Activated T-helper 1 cell treated with anti-CD3 and anti-CD28 coated beads, Interleukin-12 subunit alpha, Interleukin-12 subunit beta, Interleukin-2, Interleukin-4 antibody, amounts not matched to agents 30 ng/mL and 10 ng/mL and 1 ng/mL, durations not matched to agents 14 hours and 24 hours and 36 hours (primary cell): ENCODE measurements around the gene VASN. TPM values are rescaled to one million over a fixed set of nuclear protein-coding genes. Genes with fewer than 3 reads are reported as not detected.
"Not testable (repeated sequence)": the region's sequence is repeated elsewhere in the genome, so short reads cannot be mapped to it uniquely, and the experiment has no call there.

Experiments
- DNase-seq: peaks from one replicate; pipeline ENCODE4 v3.0.0; 2021; ENCODE audit warnings: low spot score
- H3K27ac Mint-ChIP-seq: one replicate; pipeline ENCODE4 v1.8.0; 2021; ENCODE audit warnings: mild to moderate bottlenecking, mixed read lengths
- H3K27me3 Mint-ChIP-seq: one replicate; pipeline ENCODE4 v1.8.0; 2022; ENCODE audit warnings: mild to moderate bottlenecking, moderate library complexity, mixed read lengths; ENCODE audit not compliant: insufficient read depth
- H3K36me3 Mint-ChIP-seq: one replicate; pipeline ENCODE4 v1.8.0; 2021; ENCODE audit warnings: low read depth, mixed read lengths
- H3K4me1 Mint-ChIP-seq: one replicate; pipeline ENCODE4 v1.8.0; 2021; ENCODE audit warnings: low read depth, mixed read lengths
- H3K4me3 Mint-ChIP-seq: one replicate; pipeline ENCODE4 v1.8.0; 2021; ENCODE audit warnings: mild to moderate bottlenecking, moderate library complexity, mixed read lengths
- H3K9me3 Mint-ChIP-seq: one replicate; pipeline ENCODE4 v1.8.0; 2021; ENCODE audit warnings: mixed read lengths
- intact Hi-C: fragments of 100-400 bp; cut with micrococcal nuclease; formaldehyde crosslinking; loops from one replicate; pipeline ENCODE4 v1.15.1; 2024
- total RNA-seq: library from RNA; stranded (reverse); gene quantifications from 2 replicates; pipeline ENCODE4 v1.2.3, GENCODE V29; 2022

VASN gene
- total RNA-seq, 1 donor from 2014 or later: 0.18 TPM

DNA sequence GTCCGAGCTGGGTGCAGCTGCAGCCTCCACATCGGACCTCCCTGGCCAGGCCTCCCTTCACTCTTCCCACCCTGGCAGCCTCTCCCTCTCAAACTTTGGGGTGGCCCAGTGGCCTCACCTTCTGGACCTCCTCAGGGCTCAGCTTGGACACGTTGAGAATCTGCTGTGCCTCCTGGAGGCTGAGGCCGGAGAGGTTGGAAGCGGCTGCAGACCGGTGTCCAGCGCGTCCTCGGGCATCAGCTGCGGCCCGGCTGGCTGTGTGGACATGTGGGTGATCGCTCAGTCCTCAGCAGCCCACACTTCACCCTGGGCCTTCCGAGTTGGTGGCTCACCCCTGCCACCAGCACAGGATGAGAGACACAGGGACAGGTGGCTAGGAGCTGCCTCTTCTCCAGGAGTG is 30.4 kb upstream of the VASN start:
- intact Hi-C loops: no loop called here
- no peaks in the 10 kb centered on the region for H3K9me3 Mint-ChIP-seq
- H3K27me3 Mint-ChIP-seq: no peaks in the 10 kb centered on the region
- H3K27ac Mint-ChIP-seq: no peak overlapping the region
- H3K36me3 Mint-ChIP-seq: peaks cover 3% of the 10 kb centered on the region
- no peaks in the 10 kb centered on the region for H3K4me1 Mint-ChIP-seq
- DNase-seq: no peak
- H3K4me3 Mint-ChIP-seq: no peak overlapping the region

DNA sequence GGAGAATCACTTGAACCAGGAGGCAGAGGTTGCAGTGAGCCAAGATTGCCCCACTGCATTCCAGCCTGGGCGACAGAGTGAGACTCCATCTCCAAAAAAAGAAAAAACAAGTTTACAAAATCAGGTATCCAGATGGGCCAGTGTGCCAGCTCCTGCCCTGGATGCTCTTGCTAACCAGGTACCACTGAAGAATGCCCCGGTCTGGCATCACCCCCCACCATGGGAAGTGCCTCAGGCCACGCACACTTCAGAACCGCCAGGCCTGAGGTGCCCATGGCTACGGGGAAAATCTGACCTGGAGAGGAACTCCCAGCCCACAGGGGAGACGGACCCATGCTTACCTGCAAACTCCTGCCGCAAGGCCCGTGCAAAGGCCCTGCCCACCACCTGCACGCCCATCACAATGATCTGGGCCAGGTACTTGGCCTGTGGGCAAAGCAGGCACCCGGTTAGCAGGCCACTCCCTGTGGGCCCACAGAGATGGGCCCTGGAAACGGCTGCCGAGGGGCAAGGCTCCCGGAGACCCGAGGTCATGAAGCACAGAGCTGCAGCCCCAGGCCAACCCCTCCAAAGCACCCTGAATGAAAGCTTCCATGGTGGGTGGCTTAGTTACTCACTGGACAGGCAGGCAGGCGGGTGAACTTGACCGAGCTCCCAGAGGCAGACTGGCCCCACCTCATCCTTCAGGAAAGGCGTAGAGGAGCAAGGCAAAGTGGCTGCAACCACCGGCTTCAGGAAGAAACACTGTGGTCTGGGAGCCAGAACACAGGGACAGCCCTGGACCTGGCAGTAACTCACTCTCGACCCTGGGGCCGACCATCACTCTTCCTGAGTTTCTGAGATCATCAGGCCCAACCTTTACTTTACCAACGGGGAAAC is 28.5 kb upstream of the VASN start:
- H3K9me3 Mint-ChIP-seq: no peaks in the 10 kb centered on the region
- no peak for DNase-seq
- H3K4me3 Mint-ChIP-seq: no peak overlapping the region
- H3K27ac Mint-ChIP-seq: no peak overlapping the region
- intact Hi-C loops: no loop called here
- H3K4me1 Mint-ChIP-seq: peaks cover 1% of the 10 kb centered on the region
- H3K36me3 Mint-ChIP-seq: peaks cover 3% of the 10 kb centered on the region
- H3K27me3 Mint-ChIP-seq: no peaks in the 10 kb centered on the region

DNA sequence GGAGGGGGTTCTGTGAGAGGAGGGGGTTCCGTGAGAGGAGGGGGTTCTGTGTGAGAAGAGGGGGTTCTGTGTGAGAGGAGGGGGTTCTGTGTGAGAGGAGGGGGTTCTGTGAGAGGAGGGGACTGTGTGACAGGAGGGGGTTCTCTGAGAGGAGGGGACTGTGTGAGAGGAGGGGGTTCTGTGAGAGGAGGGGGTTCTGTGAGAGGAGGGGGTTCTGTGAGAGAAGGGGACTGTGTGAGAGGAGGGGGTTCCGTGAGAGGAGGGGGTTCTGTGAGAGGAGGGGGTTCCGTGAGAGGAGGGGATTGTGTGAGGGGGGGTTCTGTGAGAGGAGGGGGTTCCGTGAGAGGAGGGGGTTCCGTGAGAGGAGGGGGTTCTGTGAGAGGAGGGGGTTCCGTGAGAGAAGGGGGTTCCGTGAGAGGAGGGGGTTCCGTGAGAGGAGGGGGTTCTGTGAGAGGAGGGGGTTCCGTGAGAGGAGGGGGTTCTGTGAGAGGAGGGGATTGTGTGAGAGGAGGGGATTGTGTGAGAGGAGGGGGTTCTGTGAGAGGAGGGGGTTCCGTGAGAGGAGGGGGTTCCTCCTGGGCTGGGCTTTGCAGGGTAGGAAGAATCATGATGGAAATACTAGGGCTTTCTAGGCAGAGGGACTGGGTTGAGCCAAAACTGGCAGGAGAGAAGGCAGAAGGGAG is 27.2 kb upstream of the VASN start:
- H3K9me3 Mint-ChIP-seq, DNase-seq, H3K4me1 Mint-ChIP-seq, intact Hi-C loops, H3K27me3 Mint-ChIP-seq, H3K36me3 Mint-ChIP-seq, H3K4me3 Mint-ChIP-seq: not testable (repeated sequence)
- H3K27ac Mint-ChIP-seq: peak overlapping the region; percentile 1

DNA sequence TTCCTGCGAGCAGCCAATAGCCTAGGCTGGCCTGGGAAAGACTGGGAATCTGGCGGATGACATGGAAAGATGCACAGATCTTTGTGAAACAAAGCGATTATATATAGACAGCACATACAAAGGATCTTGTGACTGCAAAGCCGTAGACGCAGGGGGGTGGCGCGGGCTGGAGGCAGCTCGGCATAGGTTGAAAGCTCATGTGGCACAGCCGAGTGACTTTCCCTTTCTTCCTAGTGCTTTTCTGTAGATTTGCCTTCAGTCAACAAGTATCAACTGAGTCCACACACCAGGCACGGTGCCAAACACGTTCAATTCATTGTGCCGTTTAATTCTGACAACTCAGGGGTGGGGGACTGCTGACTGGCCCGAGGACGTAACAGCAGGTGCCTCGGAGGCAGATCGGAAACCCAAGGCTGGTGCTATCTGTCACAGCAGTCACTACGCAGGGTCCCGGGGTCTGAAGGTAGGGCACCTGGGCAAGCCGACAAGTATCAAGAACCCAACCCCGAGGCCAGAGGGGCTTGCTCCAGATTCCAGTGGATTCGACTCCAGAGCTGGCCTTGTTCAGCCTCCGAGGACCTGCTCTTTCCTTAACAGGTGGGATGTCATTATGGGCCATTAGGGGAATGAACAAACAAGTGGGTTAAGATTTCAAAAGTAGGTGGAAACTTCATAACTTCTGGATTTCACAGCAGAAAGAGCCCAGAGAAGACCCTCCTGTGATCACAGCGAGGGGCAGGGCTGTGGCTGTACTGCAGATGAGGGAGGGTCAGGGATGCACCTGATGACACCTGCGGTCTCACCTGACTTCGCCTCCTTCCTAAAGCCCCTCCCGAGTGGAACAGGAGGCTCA is 26.4 kb upstream of the VASN start:
- no peaks in the 10 kb centered on the region for H3K27me3 Mint-ChIP-seq
- no peak for DNase-seq
- peak overlapping the region; percentile 1 for H3K27ac Mint-ChIP-seq
- H3K36me3 Mint-ChIP-seq: peaks cover 2% of the 10 kb centered on the region
- peaks cover 5% of the 10 kb centered on the region for H3K4me1 Mint-ChIP-seq
- H3K9me3 Mint-ChIP-seq: no peaks in the 10 kb centered on the region
- no peak overlapping the region for H3K4me3 Mint-ChIP-seq
- intact Hi-C loops: no loop called here

DNA sequence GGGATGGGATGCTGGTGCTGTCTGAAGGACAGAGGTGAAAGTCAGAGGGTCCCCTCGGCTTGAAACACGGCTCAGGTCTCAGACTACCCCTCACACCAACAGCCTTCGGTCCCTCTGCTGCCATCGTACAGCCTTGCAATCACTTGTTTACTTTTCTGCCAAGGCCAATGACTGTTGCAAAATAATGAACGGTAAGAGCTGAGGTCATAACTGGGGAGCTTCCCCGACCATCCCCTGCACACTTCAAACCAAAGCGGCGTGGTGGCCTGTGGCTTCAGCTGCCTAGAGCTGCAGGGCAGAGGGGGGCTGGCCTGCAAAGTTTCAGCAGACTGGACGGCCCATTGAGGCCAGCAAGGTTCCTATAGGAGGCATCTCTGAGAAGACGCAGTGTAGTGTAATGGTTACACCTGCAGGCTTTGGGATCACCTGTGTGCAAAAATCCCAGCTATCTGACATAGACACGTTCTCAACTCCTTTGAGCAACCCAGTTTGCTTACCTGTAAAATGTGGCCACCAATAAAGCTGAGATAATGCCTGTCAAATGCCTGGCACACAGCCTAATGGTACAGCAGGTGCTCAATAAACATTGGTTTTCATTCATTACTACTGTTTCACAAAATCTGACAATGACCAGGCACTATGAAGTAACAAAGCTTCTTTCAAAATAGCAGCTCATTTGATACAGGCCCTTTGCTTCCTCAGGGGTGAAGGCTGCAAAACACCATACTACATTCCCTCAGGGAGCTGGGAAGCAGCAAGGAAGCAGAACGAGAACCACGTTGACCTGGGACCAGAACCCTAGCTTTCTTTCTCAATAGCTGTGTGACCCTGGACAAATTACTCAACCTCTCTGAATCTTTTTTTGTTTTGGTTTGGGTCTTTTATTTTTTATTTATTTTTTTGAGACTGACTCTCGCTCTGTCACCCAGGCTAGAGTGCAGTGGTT is 25.5 kb upstream of the VASN start:
- Mint-ChIP-seq H3K27ac (peak overlapping the region; percentile 12), H3K4me1 (peaks cover 5% of the 10 kb centered on the region), H3K27me3 (no peaks in the 10 kb centered on the region), H3K4me3 (no peak overlapping the region), H3K9me3 (no peaks in the 10 kb centered on the region), H3K36me3 (peaks cover 2% of the 10 kb centered on the region)
- intact Hi-C loops: no loop called here
- DNase-seq: no peak

DNA sequence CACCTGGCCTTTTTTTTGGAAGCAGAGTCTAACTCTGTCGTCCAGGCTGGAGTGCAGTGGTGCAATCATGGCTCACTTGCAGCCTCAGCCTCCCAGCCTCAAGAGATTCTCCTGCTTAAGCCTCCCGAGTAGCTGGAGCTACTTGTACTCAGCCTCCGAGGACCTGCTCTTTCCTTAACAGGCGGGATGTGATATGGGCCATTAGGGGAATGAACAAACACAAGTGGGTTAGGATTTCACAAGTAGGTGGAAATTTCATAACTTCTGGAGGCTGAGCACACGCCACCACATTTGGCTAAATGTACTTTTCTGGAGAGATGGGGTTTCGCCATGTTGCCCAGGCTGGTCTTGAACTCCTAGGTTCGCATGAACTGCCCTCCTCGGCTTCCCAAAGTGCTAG is 24.6 kb upstream of the VASN start:
- DNase-seq: no peak
- Mint-ChIP-seq H3K27ac (no peak overlapping the region), H3K4me3 (no peak overlapping the region), H3K27me3 (no peaks in the 10 kb centered on the region), H3K9me3 (no peaks in the 10 kb centered on the region), H3K36me3 (peaks cover 2% of the 10 kb centered on the region), H3K4me1 (peaks cover 13% of the 10 kb centered on the region)
- intact Hi-C loops: no loop called here

DNA sequence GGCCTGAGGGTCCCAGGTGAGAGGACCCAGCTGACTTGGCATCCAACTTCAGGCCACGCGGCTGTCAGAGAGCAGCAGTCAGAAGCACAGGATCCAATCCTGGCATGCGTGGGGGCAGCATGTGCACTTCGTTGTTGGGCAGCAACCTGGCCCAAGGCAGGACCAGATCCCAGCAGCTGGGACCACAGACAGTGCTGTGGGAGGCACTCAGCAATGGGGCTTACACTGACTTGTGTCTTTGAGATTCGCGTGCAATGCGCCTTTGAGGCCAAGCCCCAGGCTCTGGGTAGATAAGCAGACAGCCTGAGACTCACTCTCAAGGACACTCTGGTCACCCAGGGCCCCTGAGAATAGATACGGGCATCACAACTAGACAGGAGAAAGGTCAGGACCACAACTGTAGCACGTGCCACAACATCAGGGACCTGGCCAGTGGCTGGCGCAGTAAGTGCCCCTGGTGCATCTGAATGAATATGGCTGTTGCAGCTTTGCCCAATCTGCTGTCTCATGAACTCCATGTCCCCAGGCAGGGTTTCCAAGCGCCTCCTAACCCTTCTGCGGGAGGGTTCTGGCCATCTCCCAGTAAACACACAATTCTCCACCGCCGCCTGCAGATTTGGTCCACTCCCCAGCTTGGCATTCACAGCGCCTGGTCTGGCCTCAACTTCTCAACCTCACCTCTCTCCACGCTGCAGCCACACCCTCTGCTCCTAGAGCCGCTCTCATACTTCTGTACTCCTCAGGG is 23.7 kb upstream of the VASN start:
- DNase-seq: no peak
- Mint-ChIP-seq H3K9me3 (no peaks in the 10 kb centered on the region), H3K27me3 (no peaks in the 10 kb centered on the region), H3K36me3 (peaks cover 2% of the 10 kb centered on the region), H3K4me1 (peaks cover 13% of the 10 kb centered on the region), H3K4me3 (no peak overlapping the region), H3K27ac (no peak overlapping the region)
- intact Hi-C loops: no loop called here

DNA sequence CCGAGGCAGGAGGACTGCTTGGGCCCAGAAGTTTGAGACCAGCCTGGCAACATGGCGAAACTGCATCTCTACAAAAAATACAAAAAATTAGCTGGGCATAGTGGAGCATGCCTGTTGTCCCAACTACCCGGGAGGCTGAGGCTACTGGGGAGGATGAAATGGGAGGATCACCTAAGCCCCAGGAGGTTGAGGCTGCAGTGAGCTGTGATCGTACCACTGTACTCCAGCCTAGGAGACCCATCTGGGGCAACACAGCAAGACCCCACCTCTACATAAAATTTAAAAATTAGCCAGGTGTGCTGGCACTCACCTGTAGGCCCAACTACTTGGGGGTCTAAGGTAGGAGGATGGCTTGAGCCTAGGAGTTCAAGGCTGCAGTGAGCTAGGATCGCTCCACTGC is 22.3 kb upstream of the VASN start:
- Mint-ChIP-seq H3K4me1 (peaks cover 13% of the 10 kb centered on the region), H3K36me3 (peaks cover 2% of the 10 kb centered on the region), H3K27ac (no peak overlapping the region), H3K4me3 (peak overlapping the region; percentile 54), H3K27me3 (no peaks in the 10 kb centered on the region), H3K9me3 (no peaks in the 10 kb centered on the region)
- intact Hi-C loops: no loop called here
- DNase-seq: no peak

DNA sequence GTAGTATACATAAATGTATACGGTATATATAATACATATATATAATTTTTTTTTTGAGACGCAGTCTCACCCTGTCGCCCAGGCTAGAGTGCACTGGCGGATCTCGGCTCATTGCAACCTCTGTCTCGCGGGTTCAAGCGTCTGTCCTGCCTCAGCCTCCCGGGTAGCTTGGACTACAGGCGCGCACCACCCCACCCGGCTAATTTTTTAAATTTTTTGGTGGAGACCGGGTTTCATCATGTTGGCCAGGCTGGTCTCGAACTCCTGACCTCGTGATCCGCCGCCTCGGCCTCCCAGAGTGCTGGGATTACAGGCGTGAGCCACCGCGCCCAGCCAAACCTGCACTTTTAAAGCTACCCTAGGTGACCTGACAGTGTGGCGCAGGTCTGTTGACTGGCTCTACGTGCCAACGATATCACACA is 21.3 kb upstream of the VASN start:
- no peaks in the 10 kb centered on the region for H3K9me3 Mint-ChIP-seq
- peaks cover 2% of the 10 kb centered on the region for H3K36me3 Mint-ChIP-seq
- H3K27ac Mint-ChIP-seq: peak overlapping the region; percentile 91
- no peak for DNase-seq
- intact Hi-C loops: loop anchor here (2.0 to 5.0 kb wide), 4 partner anchors 44 to 497 kb away; partner anchors contain the start of genes GLYR1, MGRN1 and UBN1
- peaks cover 13% of the 10 kb centered on the region for H3K4me1 Mint-ChIP-seq
- H3K27me3 Mint-ChIP-seq: no peaks in the 10 kb centered on the region
- peak overlapping the region; percentile 97 for H3K4me3 Mint-ChIP-seq

DNA sequence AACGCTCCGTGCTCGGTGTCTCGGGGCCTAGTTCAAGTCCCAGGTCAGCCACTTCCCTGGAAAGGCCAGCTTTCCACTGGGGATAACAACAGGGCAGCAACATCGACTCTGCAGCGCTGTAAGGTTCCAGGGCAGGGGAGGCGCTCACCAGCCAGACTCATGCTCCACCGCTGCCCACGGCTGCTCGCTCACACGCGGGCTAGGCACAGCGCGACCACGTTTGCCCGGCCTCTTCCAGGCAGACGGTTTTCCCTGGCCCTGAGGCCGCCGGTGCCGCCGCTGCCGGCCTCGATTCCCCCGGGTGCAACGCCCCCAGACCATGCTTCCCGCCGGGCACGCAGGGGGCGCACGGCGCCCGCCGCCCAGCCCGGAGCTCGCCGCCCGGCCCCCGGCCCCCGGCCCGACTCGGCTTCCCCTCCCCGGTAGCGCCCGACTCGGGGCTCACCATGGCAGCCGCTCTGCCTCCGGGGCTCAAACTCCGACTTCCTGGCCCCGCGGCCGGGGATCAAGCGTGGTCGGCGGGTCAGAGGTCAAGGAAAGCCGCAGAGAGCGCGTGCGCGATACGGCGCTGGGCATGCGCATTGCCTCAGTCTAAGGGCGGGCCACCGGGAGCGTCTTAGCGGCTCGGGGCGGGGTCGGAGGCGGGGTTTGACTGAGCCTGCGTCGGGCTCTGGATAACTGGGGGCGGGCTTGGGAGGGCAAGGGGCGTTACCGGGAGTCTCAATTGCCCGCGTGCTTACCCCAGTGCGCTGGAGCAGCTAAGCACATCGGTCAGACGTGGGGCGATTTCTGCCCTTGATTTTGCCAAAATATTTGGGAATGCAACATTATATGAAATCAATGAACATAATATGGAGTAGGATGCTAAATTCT is 20.6 kb upstream of the VASN start, which contains the start of gene PAM16:
Gene PAM16 (minus strand): TSS at position 535 of the 873 bp plus-strand sequence. CDS start 87 bp downstream, at position 448.
- H3K27me3 Mint-ChIP-seq: no peaks in the 10 kb centered on the region
- H3K27ac Mint-ChIP-seq: peak within 1 kb of the TSS; percentile 93
- H3K9me3 Mint-ChIP-seq: no peaks in the 10 kb centered on the region
- H3K4me3 Mint-ChIP-seq: peak within 1 kb of the TSS; percentile 97
- H3K4me1 Mint-ChIP-seq: peaks cover 13% of the 10 kb centered on the region
- peaks cover 2% of the 10 kb centered on the region for H3K36me3 Mint-ChIP-seq
- intact Hi-C loops: loop anchor here (1.0 to 5.0 kb wide), 9 partner anchors 20 to 496 kb away; partner anchors contain the start of genes DNAJA3, GLYR1, HMOX2 and MGRN1
- DNase-seq: peak; percentile 99
